Fibroblast of lung (primary cell): ENCODE measurements around the gene ABHD16A. TPM values are rescaled to one million over a fixed set of nuclear protein-coding genes. Genes with fewer than 3 reads are reported as not detected.

Experiments
- DNase-seq, 2 donors: peaks; one replicate each; pipeline versions ENCODE4 v3.0.0 to v3.0.0-alpha.2; 2010; ENCODE audit warnings: low read depth in 2 of 2
- H2AFZ ChIP-seq: 2 replicates; pipeline ENCODE4 v1.5.1; 2012; ENCODE audit warnings: low read length, control low read depth, inconsistent platforms
- H3K27ac ChIP-seq: 2 replicates; pipeline ENCODE4 v1.5.1; 2011; ENCODE audit warnings: low read length, control low read depth; ENCODE audit not compliant: insufficient read depth
- H3K27me3 ChIP-seq: 2 replicates; pipeline ENCODE4 v1.5.1; 2011; ENCODE audit warnings: mild to moderate bottlenecking, low read length; ENCODE audit not compliant: control insufficient read depth, insufficient read depth
- H3K36me3 ChIP-seq: 2 replicates; pipeline ENCODE4 v1.5.1; 2011; ENCODE audit warnings: low read length; ENCODE audit not compliant: control insufficient read depth, insufficient read depth
- H3K4me1 ChIP-seq: 2 replicates; pipeline ENCODE4 v1.5.1; 2011; ENCODE audit warnings: low read length; ENCODE audit not compliant: control insufficient read depth, insufficient read depth; ENCODE audit errors: extremely low read depth
- H3K4me2 ChIP-seq: 2 replicates; pipeline ENCODE4 v1.5.1; 2011; ENCODE audit warnings: low read length, control low read depth; ENCODE audit not compliant: insufficient read depth; ENCODE audit errors: extremely low read depth
- H3K4me3 ChIP-seq, 4 experiments: fragments of 200-600 bp in 1 of 4; sonication (generic) in 1 of 4; replicated peaks in 1 of 4; 2 replicates each; pipeline ENCODE4 v1.5.1; 2011 to 2016; ENCODE audit warnings: low read length in 4 of 4, low read depth in 3 of 4, mild to moderate bottlenecking in 3 of 4, control low read depth in 2 of 4, inconsistent platforms in 1 of 4, mixed read lengths in 1 of 4; ENCODE audit not compliant: insufficient read depth in 1 of 4; ENCODE audit errors: control extremely low read depth in 1 of 4
- H3K79me2 ChIP-seq: 2 replicates; pipeline ENCODE4 v1.5.1; 2012; ENCODE audit warnings: mild to moderate bottlenecking, low read length, inconsistent platforms; ENCODE audit not compliant: control insufficient read depth, insufficient read depth
- H3K9ac ChIP-seq: 2 replicates; pipeline ENCODE4 v1.5.1; 2011; ENCODE audit warnings: mild to moderate bottlenecking, low read length, control low read depth; ENCODE audit not compliant: insufficient read depth
- H3K9me3 ChIP-seq: 2 replicates; pipeline ENCODE4 v1.5.1; 2012; ENCODE audit warnings: low read depth, low read length; ENCODE audit not compliant: control insufficient read depth, insufficient read depth
- H4K20me1 ChIP-seq: 2 replicates; pipeline ENCODE4 v1.5.1; 2011; ENCODE audit warnings: low read length; ENCODE audit not compliant: control insufficient read depth, insufficient read depth; ENCODE audit errors: extremely low read depth
- EZH2 ChIP-seq: IDR thresholded peaks from 2 replicates; pipeline ENCODE4 v1.5.1; 2012; ENCODE audit warnings: low read length, control low read depth, mild to moderate bottlenecking; ENCODE audit errors: missing control alignments
- polyA plus RNA-seq, 2 donors: library from polyadenylated mRNA; depleted of rRNA in 1 of 2; stranded (reverse) in 1 of 2; unstranded in 1 of 2; fragments of >200 nt; gene quantifications; 2 replicates each; pipeline ENCODE4 v1.2.1, GENCODE V29; 2011 to 2012; ENCODE audit warnings: missing spikeins in 1 of 2
- total RNA-seq: library from RNA; depleted of rRNA; stranded (reverse); fragments of >200 nt; gene quantifications from 2 replicates; pipeline ENCODE4 v1.2.1, GENCODE V29; 2014
- TF ChIP-seq, protein P1 (sequence below), 2 donors: IDR thresholded peaks in 1 of 2; conservative IDR thresholded peaks in 1 of 2; 1 replicate in 1 of 2; 2 replicates in 1 of 2; pipeline ENCODE4 v1.5.1; 2011 to 2012; ENCODE audit warnings: low read length in 2 of 2, control low read depth in 1 of 2, inconsistent platforms in 1 of 2, low read depth in 1 of 2, mild to moderate bottlenecking in 1 of 2

The ABHD16A gene
- total and polyA plus RNA-seq, 2 donors (not counting 1 experiment from before 2014, with no cell fraction given): 25.1 to 72.0 TPM

- peak; percentile 23 to 34 for DNase-seq
- Histone ChIP-seq H3K27ac (peak overlapping the region; percentile 87), H3K9ac (peak overlapping the region; percentile 32)
Measured at GRCh38 chr6:31663126-31663960, 39.8 kb downstream of the ABHD16A start.

GRCh38 chr6:31662124-31662723 is 40.9 kb downstream of the ABHD16A start:
- Histone ChIP-seq H4K20me1 (no peaks in the 10 kb centered on the region), H3K9me3 (no peaks in the 10 kb centered on the region), H2AFZ (no peak overlapping the region), H3K4me2 (no peak overlapping the region), H3K27me3 (no peaks in the 10 kb centered on the region), H3K79me2 (peaks cover 51% of the 10 kb centered on the region), H3K27ac (no peak overlapping the region), H3K9ac (no peak overlapping the region), H3K4me1 (peaks cover 24% of the 10 kb centered on the region), H3K36me3 (peaks cover 7% of the 10 kb centered on the region), H3K4me3 (no peak overlapping the region)
- no peak for DNase-seq
- no peak for TF ChIP-seq EZH2
- TF ChIP-seq, protein P1, sequence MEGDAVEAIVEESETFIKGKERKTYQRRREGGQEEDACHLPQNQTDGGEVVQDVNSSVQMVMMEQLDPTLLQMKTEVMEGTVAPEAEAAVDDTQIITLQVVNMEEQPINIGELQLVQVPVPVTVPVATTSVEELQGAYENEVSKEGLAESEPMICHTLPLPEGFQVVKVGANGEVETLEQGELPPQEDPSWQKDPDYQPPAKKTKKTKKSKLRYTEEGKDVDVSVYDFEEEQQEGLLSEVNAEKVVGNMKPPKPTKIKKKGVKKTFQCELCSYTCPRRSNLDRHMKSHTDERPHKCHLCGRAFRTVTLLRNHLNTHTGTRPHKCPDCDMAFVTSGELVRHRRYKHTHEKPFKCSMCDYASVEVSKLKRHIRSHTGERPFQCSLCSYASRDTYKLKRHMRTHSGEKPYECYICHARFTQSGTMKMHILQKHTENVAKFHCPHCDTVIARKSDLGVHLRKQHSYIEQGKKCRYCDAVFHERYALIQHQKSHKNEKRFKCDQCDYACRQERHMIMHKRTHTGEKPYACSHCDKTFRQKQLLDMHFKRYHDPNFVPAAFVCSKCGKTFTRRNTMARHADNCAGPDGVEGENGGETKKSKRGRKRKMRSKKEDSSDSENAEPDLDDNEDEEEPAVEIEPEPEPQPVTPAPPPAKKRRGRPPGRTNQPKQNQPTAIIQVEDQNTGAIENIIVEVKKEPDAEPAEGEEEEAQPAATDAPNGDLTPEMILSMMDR (conservative IDR thresholded peaks at IDR 0.05 in 1 of 2, IDR thresholded peaks at IDR 0.05 in 1 of 2; ENCODE audit: low read depth in 1 of 2, low read length in 2 of 2): no peak

More at GRCh38 chr6:31663126-31663960, 39.8 kb downstream of the ABHD16A start:
- peaks cover 7% of the 10 kb centered on the region for H3K36me3 ChIP-seq
- no peaks in the 10 kb centered on the region for H4K20me1 ChIP-seq
- H3K4me2 ChIP-seq: peak overlapping the region; percentile 95
- H3K79me2 ChIP-seq: peaks cover 56% of the 10 kb centered on the region
- H3K9me3 ChIP-seq: no peaks in the 10 kb centered on the region
- no peak overlapping the region for H2AFZ ChIP-seq
- no peaks in the 10 kb centered on the region for H3K27me3 ChIP-seq
- peaks cover 24% of the 10 kb centered on the region for H3K4me1 ChIP-seq
- H3K4me3 ChIP-seq: peak overlapping the region; percentile 82 to 94 (median 86)
- TF ChIP-seq, protein P1 (conservative IDR thresholded peaks at IDR 0.05 in 1 of 2, IDR thresholded peaks at IDR 0.05 in 1 of 2; ENCODE audit: low read depth in 1 of 2, low read length in 2 of 2): no peak
- no peak for TF ChIP-seq EZH2
